MM.1S (cell line): ENCODE results near the gene HEPN1.

ENCODE experiments used
- DNase-seq: peaks from one replicate; pipeline ENCODE4 v3.0.0-alpha.2; 2015
- H2AFZ ChIP-seq: fragments of 300-600 bp; sonication (generic); 2 replicates; pipeline ENCODE4 v1.6.0; 2016; ENCODE audit warnings: antibody characterized with exemption, low read length
- H3F3A ChIP-seq: fragments of 300-600 bp; sonication (generic); 2 replicates; pipeline ENCODE4 v1.6.1; 2016; ENCODE audit warnings: mild to moderate bottlenecking, antibody characterized with exemption, low read length, moderate library complexity, mixed read lengths; ENCODE audit not compliant: insufficient read depth
- H3K27ac ChIP-seq: fragments of 300-600 bp; sonication (generic); 2 replicates; pipeline ENCODE4 v1.5.1; 2016; ENCODE audit warnings: mild to moderate bottlenecking, low read length
- H3K27me3 ChIP-seq: fragments of 300-600 bp; sonication (generic); replicated peaks from 2 replicates; pipeline ENCODE4 v1.6.0; 2016; ENCODE audit warnings: low read length; ENCODE audit not compliant: insufficient read depth
- H3K36me3 ChIP-seq: fragments of 300-600 bp; sonication (generic); replicated peaks from 2 replicates; pipeline ENCODE4 v1.6.1; 2016; ENCODE audit warnings: mild to moderate bottlenecking, low read length, mixed read lengths; ENCODE audit not compliant: insufficient read depth
- H3K4me1 ChIP-seq: fragments of 300-600 bp; sonication (generic); 2 replicates; pipeline ENCODE4 v1.6.1; 2016; ENCODE audit warnings: low read length, mixed read lengths
- H3K4me2 ChIP-seq: fragments of 300-600 bp; sonication (generic); 2 replicates; pipeline ENCODE4 v1.6.0; 2016; ENCODE audit warnings: low read depth, low read length
- H3K4me3 ChIP-seq: fragments of 300-600 bp; sonication (generic); 2 replicates; pipeline ENCODE4 v1.5.1; 2016; ENCODE audit warnings: low read length, mixed read lengths
- H3K79me2 ChIP-seq: fragments of 300-600 bp; sonication (generic); 2 replicates; pipeline ENCODE4 v1.6.1; 2016; ENCODE audit warnings: mixed run types, low read length, mixed read lengths
- H3K9ac ChIP-seq: fragments of 300-600 bp; sonication (generic); 2 replicates; pipeline ENCODE4 v1.6.1; 2016; ENCODE audit warnings: low read length, mixed read lengths
- H3K9me2 ChIP-seq: fragments of 300-600 bp; sonication (generic); replicated peaks from 2 replicates; pipeline ENCODE4 v1.6.1; 2016; ENCODE audit warnings: mild to moderate bottlenecking, low read length, mixed read lengths; ENCODE audit not compliant: insufficient read depth
- H3K9me3 ChIP-seq: fragments of 300-600 bp; sonication (generic); replicated peaks from 2 replicates; pipeline ENCODE4 v1.6.1; 2016; ENCODE audit warnings: mild to moderate bottlenecking, low read length, mixed read lengths; ENCODE audit not compliant: insufficient read depth
- H4K20me1 ChIP-seq: fragments of 300-600 bp; sonication (generic); 2 replicates; pipeline ENCODE4 v1.6.1; 2016; ENCODE audit warnings: mild to moderate bottlenecking, low read length, moderate library complexity, mixed read lengths; ENCODE audit not compliant: insufficient read depth
- CTCF ChIP-seq: fragments of 300-600 bp; sonication (generic); IDR thresholded peaks from 2 replicates; pipeline ENCODE4 v1.5.1; 2016; ENCODE audit warnings: antibody characterized with exemption, low read length, mixed read lengths
- EZH2 ChIP-seq: fragments of 300-600 bp; sonication (generic); optimal IDR thresholded peaks from 2 replicates; pipeline ENCODE3; 2017; ENCODE audit warnings: low read depth, mild to moderate bottlenecking, antibody characterized with exemption, low read length, mixed read lengths
- EZH2phosphoT487 ChIP-seq: fragments of 300-600 bp; sonication (generic); IDR thresholded peaks from 2 replicates; pipeline ENCODE4 v1.6.1; 2018; ENCODE audit warnings: antibody characterized with exemption, low read length

The HEPN1 gene

GRCh38 chr11:124870430-124870829 lies 48.6 kb upstream of the HEPN1 start:
- H3K27ac ChIP-seq: no peak overlapping the region
- no peak overlapping the region for H2AFZ ChIP-seq
- no peak overlapping the region for H3K4me3 ChIP-seq
- no peaks in the 10 kb centered on the region for H4K20me1 ChIP-seq
- H3K36me3 ChIP-seq: no peaks in the 10 kb centered on the region
- no peaks in the 10 kb centered on the region for H3K9me3 ChIP-seq
- H3K79me2 ChIP-seq: no peaks in the 10 kb centered on the region
- no peak for TF ChIP-seq EZH2
- no peak for TF ChIP-seq EZH2phosphoT487
- no peak for TF ChIP-seq CTCF
- no peak overlapping the region for H3K4me2 ChIP-seq
- no peaks in the 10 kb centered on the region for H3K9me2 ChIP-seq
- H3K9ac ChIP-seq: no peak overlapping the region
- peaks cover 81% of the 10 kb centered on the region for H3K27me3 ChIP-seq
- H3F3A ChIP-seq: no peaks in the 10 kb centered on the region
- H3K4me1 ChIP-seq: no peaks in the 10 kb centered on the region
- no peak for DNase-seq

GRCh38 chr11:124872280-124872679 lies 46.8 kb upstream of the HEPN1 start:
- Histone ChIP-seq H3K9ac (no peak overlapping the region), H3K9me2 (no peaks in the 10 kb centered on the region), H3K4me3 (no peak overlapping the region), H3K4me2 (no peak overlapping the region; the same call in 1 of the 2 replicates), H2AFZ (no peak overlapping the region), H3K9me3 (no peaks in the 10 kb centered on the region), H3K4me1 (no peaks in the 10 kb centered on the region), H3K27me3 (peaks cover 65% of the 10 kb centered on the region), H3K36me3 (no peaks in the 10 kb centered on the region), H3F3A (no peaks in the 10 kb centered on the region), H3K27ac (no peak overlapping the region), H3K79me2 (no peaks in the 10 kb centered on the region), H4K20me1 (no peaks in the 10 kb centered on the region)
- TF ChIP-seq EZH2 (no peak), CTCF (no peak), EZH2phosphoT487 (no peak)
- DNase-seq: no peak

GRCh38 chr11:124872741-124873140 lies 46.3 kb upstream of the HEPN1 start:
- no peaks in the 10 kb centered on the region for H3K79me2 ChIP-seq
- no peaks in the 10 kb centered on the region for H3F3A ChIP-seq
- H3K4me1 ChIP-seq: no peaks in the 10 kb centered on the region
- TF ChIP-seq CTCF (no peak), EZH2 (no peak), EZH2phosphoT487 (no peak)
- peaks cover 65% of the 10 kb centered on the region for H3K27me3 ChIP-seq
- H3K9me3 ChIP-seq: no peaks in the 10 kb centered on the region
- H3K36me3 ChIP-seq: no peaks in the 10 kb centered on the region
- H2AFZ ChIP-seq: no peak overlapping the region
- no peaks in the 10 kb centered on the region for H4K20me1 ChIP-seq
- no peak overlapping the region; the same call in 1 of the 2 replicates for H3K4me2 ChIP-seq
- H3K4me3 ChIP-seq: no peak overlapping the region
- no peak overlapping the region for H3K27ac ChIP-seq
- no peaks in the 10 kb centered on the region for H3K9me2 ChIP-seq
- H3K9ac ChIP-seq: no peak overlapping the region
- no peak for DNase-seq
